Activated T-cell treated with anti-CD3 and anti-CD28 coated beads, Interleukin-2, amount 50 U/mL, for 4 hours (primary cell): ENCODE data around the gene SSBP4. TPM values are rescaled to one million over a fixed set of nuclear protein-coding genes. Genes with fewer than 3 reads are reported as not detected.
A peak's percentile ranks its signal among the peaks of the same experiment; 100 is the strongest.
"Not testable (repeated sequence)": the region's sequence is repeated elsewhere in the genome, so short reads cannot be mapped to it uniquely, and the experiment has no call there.

ENCODE experiments used
- ATAC-seq, 2 donors: fragments of 200-7000 bp; cut with Tn5 transposase; one replicate each; pipeline ENCODE4 v1.10.0; 2021
- DNase-seq: peaks from one replicate; pipeline ENCODE4 v3.0.0-alpha.2; 2020
- H3K27me3 Mint-ChIP-seq: one replicate; pipeline ENCODE4 v1.8.0; 2021; ENCODE audit warnings: low read depth, mixed read lengths
- H3K36me3 Mint-ChIP-seq: one replicate; pipeline ENCODE4 v1.8.0; 2022; ENCODE audit warnings: mixed read lengths; ENCODE audit not compliant: insufficient read depth
- H3K4me1 Mint-ChIP-seq: one replicate; pipeline ENCODE4 v1.8.0; 2021; ENCODE audit warnings: low read depth, mixed read lengths
- H3K4me3 Mint-ChIP-seq: one replicate; pipeline ENCODE4 v1.8.0; 2021; ENCODE audit warnings: mild to moderate bottlenecking, moderate library complexity, mixed read lengths
- H3K9me3 Mint-ChIP-seq: one replicate; pipeline ENCODE4 v1.8.0; 2021; ENCODE audit warnings: mixed read lengths
- total RNA-seq, 3 donors: library from RNA; stranded (reverse); gene quantifications; one replicate each; pipeline ENCODE4 v1.2.1, GENCODE V29; 2021

SSBP4 gene
- total RNA-seq = 100 to 1,000 TPM; 119 to 155 (median 135) TPM

DNA sequence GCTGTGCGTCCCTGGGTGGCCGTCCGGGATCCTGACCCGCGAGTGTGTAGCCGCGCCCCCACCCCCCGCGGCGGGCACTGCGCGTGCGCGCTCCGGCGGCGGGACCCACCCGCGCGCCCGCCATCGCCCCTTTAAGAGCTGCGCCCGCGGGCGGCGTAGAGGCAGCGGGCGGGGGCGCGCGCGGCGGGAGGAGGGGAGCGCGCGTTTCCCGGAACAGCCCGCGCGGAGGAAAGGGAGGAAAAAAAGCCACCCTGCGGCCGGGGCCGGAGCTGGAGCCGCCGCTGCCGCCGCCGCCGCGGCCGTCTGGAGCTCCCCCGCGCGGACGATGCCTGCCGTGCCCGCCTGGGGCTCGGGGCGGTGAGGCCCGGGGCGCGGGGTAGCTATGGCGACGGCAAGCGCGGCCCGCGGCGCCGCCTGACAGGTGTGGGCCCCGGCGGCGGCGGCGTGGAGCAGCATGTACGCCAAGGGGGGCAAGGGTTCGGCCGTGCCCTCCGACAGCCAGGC, at the start of gene SSBP4:
Gene SSBP4 (plus strand): TSS at position 204 of the 504 bp plus-strand sequence. CDS start 251 bp downstream, at position 455.
- DNase-seq = peak; percentile 54
- peak within 1 kb of the TSS; percentile 91 for H3K4me3 Mint-ChIP-seq
- H3K27me3 Mint-ChIP-seq = peaks cover 14% of the 10 kb centered on the region
- no peaks in the 10 kb centered on the region for H3K36me3 Mint-ChIP-seq
- H3K4me1 Mint-ChIP-seq = peaks cover 72% of the 10 kb centered on the region
- no peaks in the 10 kb centered on the region for H3K9me3 Mint-ChIP-seq
- peak; percentile 67 for ATAC-seq

DNA sequence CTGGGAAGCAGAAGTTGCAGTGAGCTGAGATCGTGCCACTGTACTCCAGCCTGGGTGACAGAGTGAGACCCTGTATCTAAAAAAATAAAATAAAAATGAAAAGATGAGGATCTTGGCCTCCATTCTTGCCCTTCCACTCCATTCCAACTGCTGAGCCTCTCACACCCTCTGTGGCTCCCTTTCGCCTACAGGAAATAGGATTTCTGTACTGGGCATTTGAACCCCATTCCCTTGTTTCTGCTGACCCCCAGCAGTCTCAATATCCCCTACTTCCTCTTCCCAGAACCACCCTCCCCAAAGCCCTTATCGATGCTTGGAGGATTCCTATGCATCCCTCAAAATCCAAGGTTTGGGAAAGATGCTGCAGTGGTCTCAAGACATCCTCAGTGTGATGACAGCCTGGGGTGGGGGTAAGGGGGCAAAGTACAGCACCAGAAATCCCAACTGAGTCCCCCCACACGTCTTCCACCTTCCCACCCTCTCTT, 45.7 kb upstream of the SSBP4 start:
- ATAC-seq = no peak
- DNase-seq = no peak
- Mint-ChIP-seq H3K36me3 (no peaks in the 10 kb centered on the region), H3K9me3 (no peaks in the 10 kb centered on the region), H3K4me1 (peaks cover 10% of the 10 kb centered on the region), H3K4me3 (no peak overlapping the region), H3K27me3 (peaks cover 2% of the 10 kb centered on the region)

DNA sequence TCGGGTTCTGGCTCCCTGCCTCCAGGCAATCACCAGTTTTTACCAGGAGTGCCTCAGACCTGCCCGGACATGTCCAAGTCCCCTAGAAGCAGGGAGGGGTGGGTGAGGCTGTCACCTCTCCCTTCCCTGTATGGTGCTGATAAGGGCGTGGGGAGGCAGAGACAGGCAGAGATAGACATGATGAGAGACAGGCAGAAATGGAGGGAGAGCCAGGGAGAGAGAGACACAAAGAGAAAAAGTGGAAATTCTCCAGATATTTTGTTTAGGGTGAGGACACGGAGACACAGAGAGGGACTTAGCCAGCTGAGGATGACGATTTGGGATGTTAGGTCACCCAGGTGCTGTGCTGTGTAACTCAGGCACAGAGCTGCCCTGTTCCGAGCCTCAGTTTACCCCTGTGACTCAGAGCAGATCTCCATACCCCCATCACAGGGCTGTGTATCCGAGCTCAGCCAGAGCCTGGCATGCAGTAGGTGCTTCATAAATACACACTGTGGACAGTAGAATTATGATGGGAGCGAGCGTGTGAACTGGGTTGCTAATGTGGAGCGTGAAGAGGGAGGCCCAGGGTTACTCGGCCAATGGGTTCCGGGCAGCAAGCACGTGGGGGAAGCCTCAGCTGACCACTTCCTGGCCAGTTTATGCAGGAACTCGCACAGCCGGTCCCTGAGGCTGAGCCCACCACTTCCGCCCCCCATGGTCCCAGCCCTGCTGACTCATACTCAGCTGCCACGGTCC, 45.1 kb upstream of the SSBP4 start:
- no peaks in the 10 kb centered on the region for H3K9me3 Mint-ChIP-seq
- ATAC-seq = peak; percentile 66 to 87

DNA sequence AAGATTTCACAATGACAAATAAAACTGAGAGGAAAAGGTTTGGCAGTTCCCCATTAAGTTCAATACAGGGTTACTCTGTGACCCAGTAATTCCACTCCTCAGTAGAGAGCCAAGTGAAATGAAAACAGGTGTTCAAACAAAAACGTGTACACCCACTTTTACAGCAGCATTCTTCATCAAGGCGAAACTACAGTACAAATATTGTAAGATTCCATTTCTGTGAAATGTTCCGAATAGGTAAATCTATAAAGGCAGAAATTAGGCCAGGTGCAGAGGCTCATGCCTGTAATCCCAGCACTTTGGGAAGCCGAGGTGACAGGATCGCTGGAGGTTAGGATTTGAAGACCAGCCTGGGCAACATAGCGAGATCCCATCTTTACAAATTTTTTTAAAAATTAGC, 42.2 kb upstream of the SSBP4 start:
- ATAC-seq (no peak), DNase-seq (no peak)
- no peaks in the 10 kb centered on the region for H3K9me3 Mint-ChIP-seq
- H3K4me1 Mint-ChIP-seq = peaks cover 10% of the 10 kb centered on the region
- peaks cover 8% of the 10 kb centered on the region for H3K27me3 Mint-ChIP-seq
- no peak overlapping the region for H3K4me3 Mint-ChIP-seq
- H3K36me3 Mint-ChIP-seq = no peaks in the 10 kb centered on the region

More for the DNA sequence above, 45.1 kb upstream of the SSBP4 start:
- Mint-ChIP-seq H3K4me3 (no peak overlapping the region), H3K36me3 (no peaks in the 10 kb centered on the region), H3K4me1 (peaks cover 10% of the 10 kb centered on the region), H3K27me3 (peaks cover 2% of the 10 kb centered on the region)
- no peak for DNase-seq

DNA sequence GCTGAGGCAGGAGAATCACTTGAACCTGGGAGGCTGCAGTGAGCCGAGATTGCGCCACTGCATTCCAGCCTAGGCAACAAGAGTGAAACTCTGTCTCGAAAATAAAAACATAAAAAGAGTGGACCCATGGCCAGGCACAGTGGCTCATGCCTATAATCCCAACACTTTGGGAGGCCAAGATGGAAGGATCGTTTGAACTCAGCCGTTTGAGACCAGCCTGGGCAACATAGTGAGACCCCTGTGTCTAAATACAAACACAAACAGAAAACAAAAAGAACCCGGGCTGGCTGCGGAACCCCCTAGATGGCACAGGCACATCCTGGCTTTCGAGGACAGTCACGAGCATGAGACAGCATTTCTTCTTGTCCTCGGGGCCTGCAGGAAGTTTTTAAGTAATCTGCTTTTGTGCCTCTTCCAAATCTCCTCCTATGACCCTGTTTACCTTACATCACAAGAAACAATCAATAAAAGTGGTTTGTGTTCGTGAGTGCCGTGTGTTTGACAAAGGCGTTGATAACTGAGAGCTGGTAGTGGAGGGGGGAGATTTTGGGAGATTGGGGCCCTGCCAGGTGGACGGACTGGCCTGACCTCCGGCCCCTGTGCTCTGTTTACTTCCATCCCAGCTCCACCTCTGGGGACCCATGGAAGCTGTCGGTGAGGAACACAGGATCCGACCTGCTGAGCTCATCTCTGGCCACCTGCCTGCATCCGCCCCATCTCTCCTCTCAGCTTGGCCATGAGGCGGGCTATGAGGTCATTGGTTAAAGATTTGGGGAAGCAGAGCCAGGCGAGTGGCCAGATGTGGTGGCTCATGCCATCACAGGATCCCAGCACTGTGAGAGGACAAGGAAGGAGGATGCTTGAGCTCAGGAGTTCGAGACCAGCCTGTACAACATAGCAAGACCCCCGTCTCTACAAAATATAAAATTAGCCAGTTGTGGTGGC, 39.1 kb upstream of the SSBP4 start:
- no peak for ATAC-seq
- Mint-ChIP-seq H3K4me3 (no peak overlapping the region), H3K9me3 (no peaks in the 10 kb centered on the region), H3K4me1 (no peaks in the 10 kb centered on the region), H3K27me3 (peaks cover 28% of the 10 kb centered on the region), H3K36me3 (no peaks in the 10 kb centered on the region)
- no peak for DNase-seq

DNA sequence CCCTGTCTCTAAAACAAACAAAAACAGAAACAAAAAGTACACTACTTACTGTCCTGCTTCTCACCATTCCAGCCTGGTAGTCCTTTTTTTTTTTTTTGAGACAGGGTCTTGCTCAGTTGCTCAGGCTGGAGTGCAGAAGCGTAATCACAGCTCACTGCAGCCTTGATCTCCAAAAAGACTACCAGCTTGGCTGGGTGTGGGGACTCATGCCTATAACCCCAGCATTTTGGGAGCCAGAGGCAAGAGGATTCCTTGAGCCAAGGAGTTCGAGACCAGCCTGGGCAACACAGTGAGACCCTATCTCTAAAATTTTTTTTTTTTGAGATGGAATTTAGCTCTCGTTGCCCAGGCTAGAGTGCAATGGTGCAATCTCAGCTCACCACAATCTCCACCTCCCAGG, 38.4 kb upstream of the SSBP4 start:
- no peaks in the 10 kb centered on the region for H3K9me3 Mint-ChIP-seq
- ATAC-seq = no peak

DNA sequence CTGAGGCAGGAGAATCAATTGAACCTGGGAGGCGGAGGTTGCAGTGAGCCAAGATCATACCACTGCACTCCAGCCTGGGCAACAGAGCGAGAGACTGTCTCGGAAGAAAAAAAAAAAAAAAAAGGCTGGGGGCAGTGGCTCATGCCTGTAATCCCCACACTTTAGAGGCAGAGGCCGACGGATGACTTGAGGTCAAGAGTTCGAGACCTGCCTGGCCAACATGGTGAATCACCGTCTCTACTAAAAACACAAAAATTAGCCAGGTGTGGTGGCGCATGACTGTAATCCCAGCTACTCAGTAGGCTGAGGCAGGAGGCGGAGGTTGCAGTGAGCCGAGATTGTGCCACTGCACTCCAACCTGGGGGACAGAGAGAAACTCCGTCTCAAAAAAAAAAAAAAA, 35.6 kb upstream of the SSBP4 start:
- H3K36me3 Mint-ChIP-seq, H3K4me1 Mint-ChIP-seq, ATAC-seq, H3K9me3 Mint-ChIP-seq, DNase-seq, H3K4me3 Mint-ChIP-seq: not testable (repeated sequence)
- H3K27me3 Mint-ChIP-seq = peaks cover 56% of the 10 kb centered on the region

More for the DNA sequence above, 38.4 kb upstream of the SSBP4 start:
- no peak for DNase-seq
- H3K4me3 Mint-ChIP-seq = no peak overlapping the region
- H3K36me3 Mint-ChIP-seq = no peaks in the 10 kb centered on the region
- H3K27me3 Mint-ChIP-seq = peaks cover 36% of the 10 kb centered on the region
- no peaks in the 10 kb centered on the region for H3K4me1 Mint-ChIP-seq

DNA sequence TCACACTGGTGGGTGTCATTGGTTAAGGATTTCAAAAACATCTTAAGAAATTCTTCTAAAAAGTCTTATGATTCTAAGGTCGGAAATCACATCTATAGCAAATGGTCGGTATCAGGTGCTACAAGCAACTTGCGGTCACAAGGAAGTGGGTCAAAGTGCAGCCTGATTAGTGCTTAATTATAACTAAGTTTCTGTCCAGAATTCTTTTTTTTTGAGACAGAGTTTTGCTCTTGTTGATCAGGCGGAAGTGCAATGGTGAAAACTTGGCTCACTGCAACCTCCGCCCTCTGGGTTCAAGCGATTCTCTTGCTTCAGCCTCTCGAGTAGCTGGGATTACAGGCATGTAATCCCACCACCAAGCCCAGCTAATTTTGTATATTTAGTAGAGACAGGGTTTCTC, 34.4 kb upstream of the SSBP4 start:
- no peak overlapping the region for H3K4me3 Mint-ChIP-seq
- H3K4me1 Mint-ChIP-seq = peaks cover 7% of the 10 kb centered on the region
- H3K9me3 Mint-ChIP-seq = no peaks in the 10 kb centered on the region
- ATAC-seq (no peak), DNase-seq (no peak)
- H3K27me3 Mint-ChIP-seq = peaks cover 56% of the 10 kb centered on the region
- H3K36me3 Mint-ChIP-seq = no peaks in the 10 kb centered on the region

DNA sequence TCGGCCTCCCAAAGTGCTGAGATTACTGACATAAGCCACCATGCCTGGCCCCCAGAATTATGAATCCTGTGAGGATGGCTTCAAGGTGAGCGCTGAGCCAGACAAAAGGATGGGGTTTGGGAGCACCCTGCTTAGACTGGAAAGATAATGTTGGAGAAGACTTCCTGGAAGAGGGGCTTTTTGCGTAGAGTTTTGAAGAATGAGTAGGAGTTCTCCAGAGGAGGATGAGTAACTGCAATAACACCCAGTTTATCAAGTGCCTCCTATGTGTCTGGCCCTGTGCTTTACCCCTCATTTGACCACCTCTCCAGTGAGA, 33.9 kb upstream of the SSBP4 start:
- Mint-ChIP-seq H3K9me3 (no peaks in the 10 kb centered on the region), H3K4me1 (peaks cover 7% of the 10 kb centered on the region), H3K27me3 (peaks cover 54% of the 10 kb centered on the region), H3K4me3 (no peak overlapping the region), H3K36me3 (no peaks in the 10 kb centered on the region)
- DNase-seq (no peak), ATAC-seq (no peak)

DNA sequence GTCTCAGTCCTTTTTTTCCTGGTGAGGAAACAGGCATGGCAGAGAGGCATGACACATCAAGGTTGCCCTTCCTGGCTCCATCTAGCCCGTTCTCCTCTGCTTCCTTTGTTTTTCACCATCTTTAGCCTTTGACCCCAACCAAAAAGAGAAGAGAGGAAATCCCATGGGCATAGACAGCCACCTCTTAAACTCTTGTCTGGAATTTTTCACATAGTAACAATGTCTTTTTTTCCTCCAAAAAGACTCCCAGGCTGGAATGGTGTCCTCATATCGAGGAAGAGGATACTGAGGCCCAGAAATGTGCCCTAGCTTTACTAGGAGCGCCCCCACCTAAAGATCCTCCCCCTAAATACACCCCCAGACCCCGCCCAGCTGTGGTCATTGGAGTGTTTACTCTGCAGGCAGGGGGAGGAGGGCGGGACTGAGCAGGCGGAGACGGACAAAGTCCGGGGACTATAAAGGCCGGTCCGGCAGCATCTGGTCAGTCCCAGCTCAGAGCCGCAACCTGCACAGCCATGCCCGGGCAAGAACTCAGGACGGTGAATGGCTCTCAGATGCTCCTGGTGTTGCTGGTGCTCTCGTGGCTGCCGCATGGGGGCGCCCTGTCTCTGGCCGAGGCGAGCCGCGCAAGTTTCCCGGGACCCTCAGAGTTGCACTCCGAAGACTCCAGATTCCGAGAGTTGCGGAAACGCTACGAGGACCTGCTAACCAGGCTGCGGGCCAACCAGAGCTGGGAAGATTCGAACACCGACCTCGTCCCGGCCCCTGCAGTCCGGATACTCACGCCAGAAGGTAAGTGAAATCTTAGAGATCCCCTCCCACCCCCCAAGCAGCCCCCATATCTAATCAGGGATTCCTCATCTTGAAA, 33.3 kb upstream of the SSBP4 start, which contains the start of gene GDF15:
Gene GDF15 (plus strand): TSS at position 484 of the 868 bp plus-strand sequence. CDS start 32 bp downstream, at position 516.
- H3K4me1 Mint-ChIP-seq = peaks cover 7% of the 10 kb centered on the region
- no peak for ATAC-seq

DNA sequence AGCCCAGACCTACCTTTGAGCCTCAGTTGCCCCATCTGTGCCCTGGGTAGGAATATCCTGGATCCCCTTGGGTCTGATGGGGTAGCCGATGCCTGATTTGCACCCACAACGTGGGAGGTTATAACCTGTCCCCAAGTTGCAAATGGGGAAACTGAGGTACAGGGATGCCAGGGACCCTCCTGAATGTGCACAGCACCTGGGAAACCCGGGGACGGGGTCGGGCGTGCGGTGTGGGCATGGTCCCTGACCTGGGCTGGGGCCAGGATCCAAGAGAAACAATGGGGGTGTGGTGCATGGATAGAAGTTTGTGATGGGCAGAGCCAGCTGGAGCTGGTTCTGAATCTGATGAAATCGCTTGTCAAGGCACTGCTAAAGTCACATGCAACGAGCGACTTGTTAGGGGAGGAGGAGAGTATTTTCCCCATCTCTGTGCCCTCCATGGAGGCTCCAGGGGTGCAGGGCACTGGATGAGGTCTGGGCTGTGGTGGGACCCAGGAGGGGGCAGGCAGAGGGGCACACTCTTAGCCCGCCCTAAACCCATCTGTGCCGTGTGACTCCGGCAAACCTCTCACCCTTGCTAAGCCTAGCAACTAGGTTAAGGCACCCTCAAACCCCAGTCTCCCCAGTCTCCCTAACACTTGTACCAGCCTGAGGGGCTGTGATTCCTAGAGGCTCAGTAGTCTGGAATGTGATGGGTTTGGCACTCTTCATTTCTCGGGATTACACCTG, 32.5 kb upstream of the SSBP4 start:
- Mint-ChIP-seq H3K9me3 (no peaks in the 10 kb centered on the region), H3K4me3 (no peak overlapping the region), H3K27me3 (peaks cover 53% of the 10 kb centered on the region), H3K36me3 (no peaks in the 10 kb centered on the region), H3K4me1 (peaks cover 7% of the 10 kb centered on the region)
- ATAC-seq (no peak), DNase-seq (no peak)

More for the DNA sequence above, 33.3 kb upstream of the SSBP4 start, which contains the start of gene GDF15:
- DNase-seq = peak; percentile 9
- Mint-ChIP-seq H3K4me3 (no peak within 1 kb of the TSS), H3K36me3 (no peaks in the 10 kb centered on the region), H3K27me3 (peaks cover 54% of the 10 kb centered on the region), H3K9me3 (no peaks in the 10 kb centered on the region)

DNA sequence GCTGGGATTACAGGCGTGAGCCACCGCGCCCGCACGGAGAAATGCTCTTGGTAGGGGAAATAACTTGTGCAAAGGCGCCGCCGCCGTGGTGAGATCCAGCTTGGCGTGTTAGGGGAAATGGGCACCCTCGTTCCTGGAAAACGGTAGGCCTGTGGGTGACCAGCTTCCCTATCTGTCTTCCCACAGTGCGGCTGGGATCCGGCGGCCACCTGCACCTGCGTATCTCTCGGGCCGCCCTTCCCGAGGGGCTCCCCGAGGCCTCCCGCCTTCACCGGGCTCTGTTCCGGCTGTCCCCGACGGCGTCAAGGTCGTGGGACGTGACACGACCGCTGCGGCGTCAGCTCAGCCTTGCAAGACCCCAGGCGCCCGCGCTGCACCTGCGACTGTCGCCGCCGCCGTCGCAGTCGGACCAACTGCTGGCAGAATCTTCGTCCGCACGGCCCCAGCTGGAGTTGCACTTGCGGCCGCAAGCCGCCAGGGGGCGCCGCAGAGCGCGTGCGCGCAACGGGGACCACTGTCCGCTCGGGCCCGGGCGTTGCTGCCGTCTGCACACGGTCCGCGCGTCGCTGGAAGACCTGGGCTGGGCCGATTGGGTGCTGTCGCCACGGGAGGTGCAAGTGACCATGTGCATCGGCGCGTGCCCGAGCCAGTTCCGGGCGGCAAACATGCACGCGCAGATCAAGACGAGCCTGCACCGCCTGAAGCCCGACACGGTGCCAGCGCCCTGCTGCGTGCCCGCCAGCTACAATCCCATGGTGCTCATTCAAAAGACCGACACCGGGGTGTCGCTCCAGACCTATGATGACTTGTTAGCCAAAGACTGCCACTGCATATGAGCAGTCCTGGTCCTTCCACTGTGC, 30.9 kb upstream of the SSBP4 start:
- peaks cover 42% of the 10 kb centered on the region for H3K27me3 Mint-ChIP-seq
- peaks cover 7% of the 10 kb centered on the region for H3K4me1 Mint-ChIP-seq

More for the DNA sequence above, 30.9 kb upstream of the SSBP4 start:
- no peaks in the 10 kb centered on the region for H3K36me3 Mint-ChIP-seq
- DNase-seq (peak; percentile 75), ATAC-seq (peak; percentile 92 to 93)
- H3K4me3 Mint-ChIP-seq = peak overlapping the region; percentile 69
- H3K9me3 Mint-ChIP-seq = no peaks in the 10 kb centered on the region
